Measurements from ENCODE around the gene SPHK1.

GRCh38 chr17:76343106-76343505 is 41.3 kb upstream of the SPHK1 start:
- TF ChIP-seq CTCF (IDR thresholded peaks at IDR 0.05) (no peak), POLR2AphosphoS5 (IDR thresholded peaks at IDR 0.05) (no peak)

All from breast epithelium (tissue), 3 donors.